ENCODE results near the gene SDF2L1. TPM values are rescaled to one million over a fixed set of nuclear protein-coding genes. Genes with fewer than 3 reads are reported as not detected.
"Not testable (repeated sequence)": the region's sequence is repeated elsewhere in the genome, so short reads cannot be mapped to it uniquely, and the experiment has no call there.

The SDF2L1 gene
- total RNA-seq, 3 donors from 2014 or later = 23.1 to 50.1 (median 26.6) TPM

GRCh38 chr22:21673534-21674321 lies 31.6 kb downstream of the SDF2L1 start:
- DNase-seq (ENCODE audit: low spot score in 2 of 2) = no peak
- no peak overlapping the region for H3K4me3 ChIP-seq
- no peak for TF ChIP-seq CTCF (IDR thresholded peaks at IDR 0.05)
- no peak overlapping the region for H3K27ac ChIP-seq
- intact Hi-C loops (cut with DNase I; ENCODE audit: low total_unique reads) = no loop called here
- H3K9me3 ChIP-seq = no peaks in the 10 kb centered on the region
- H3K27me3 ChIP-seq = no peaks in the 10 kb centered on the region
- no peaks in the 10 kb centered on the region for H3K4me1 ChIP-seq
- H3K36me3 ChIP-seq = no peaks in the 10 kb centered on the region

GRCh38 chr22:21674638-21675245 lies 32.6 kb downstream of the SDF2L1 start:
- H3K27ac ChIP-seq = no peak overlapping the region
- H3K9me3 ChIP-seq = no peaks in the 10 kb centered on the region
- no peaks in the 10 kb centered on the region for H3K27me3 ChIP-seq
- TF ChIP-seq CTCF (IDR thresholded peaks at IDR 0.05) (no peak), POLR2AphosphoS5 (IDR thresholded peaks at IDR 0.05) (no peak), POLR2A (IDR thresholded peaks at IDR 0.05) (no peak)
- no peak overlapping the region for H3K4me3 ChIP-seq
- H3K36me3 ChIP-seq = no peaks in the 10 kb centered on the region
- no peaks in the 10 kb centered on the region for H3K4me1 ChIP-seq
- intact Hi-C loops (cut with DNase I; ENCODE audit: low total_unique reads) = no loop called here
- DNase-seq (ENCODE audit: low spot score in 2 of 2) = no peak

GRCh38 chr22:21677606-21678443 lies 35.7 kb downstream of the SDF2L1 start:
- no peak for DNase-seq (ENCODE audit: low spot score in 2 of 2)
- no peaks in the 10 kb centered on the region for H3K4me1 ChIP-seq
- no peaks in the 10 kb centered on the region for H3K36me3 ChIP-seq
- TF ChIP-seq POLR2A (IDR thresholded peaks at IDR 0.05) = no peak
- no peak for TF ChIP-seq CTCF (IDR thresholded peaks at IDR 0.05)
- TF ChIP-seq POLR2AphosphoS5 (IDR thresholded peaks at IDR 0.05) = no peak
- H3K9me3 ChIP-seq = no peaks in the 10 kb centered on the region
- H3K4me3 ChIP-seq = no peak overlapping the region
- intact Hi-C loops (cut with DNase I; ENCODE audit: low total_unique reads) = no loop called here
- H3K27me3 ChIP-seq = no peaks in the 10 kb centered on the region
- no peak overlapping the region for H3K27ac ChIP-seq

- H3K9me3 ChIP-seq; H3K36me3 ChIP-seq; H3K27me3 ChIP-seq; intact Hi-C loops (cut with DNase I; ENCODE audit: low total_unique reads); DNase-seq (ENCODE audit: low spot score in 2 of 2); H3K4me1 ChIP-seq; H3K27ac ChIP-seq; H3K4me3 ChIP-seq: not testable (repeated sequence)
These were observed 36.7 kb downstream of the SDF2L1 start for GRCh38 chr22:21678842-21679241.

GRCh38 chr22:21679383-21679782 lies 37.3 kb downstream of the SDF2L1 start:
- Histone ChIP-seq H3K27me3 (no peaks in the 10 kb centered on the region), H3K27ac (no peak overlapping the region), H3K36me3 (no peaks in the 10 kb centered on the region), H3K4me3 (no peak overlapping the region), H3K9me3 (no peaks in the 10 kb centered on the region), H3K4me1 (no peaks in the 10 kb centered on the region)
- TF ChIP-seq POLR2A (IDR thresholded peaks at IDR 0.05) (no peak), POLR2AphosphoS5 (IDR thresholded peaks at IDR 0.05) (no peak), CTCF (IDR thresholded peaks at IDR 0.05) (no peak)
- DNase-seq (ENCODE audit: low spot score in 2 of 2) = no peak
- intact Hi-C loops (cut with DNase I; ENCODE audit: low total_unique reads) = no loop called here
